NOMO-1 treated with dmso at 0.1 percent for 144 hours (cell line): Measurements from ENCODE around the gene MAPK14.

Source experiments
- DNase-seq: peaks from one replicate; lab custom pipeline; 2025; ENCODE audit not compliant: unreplicated experiment; lab: John Stamatoyannopoulos, UW

MAPK14 gene

DNA sequence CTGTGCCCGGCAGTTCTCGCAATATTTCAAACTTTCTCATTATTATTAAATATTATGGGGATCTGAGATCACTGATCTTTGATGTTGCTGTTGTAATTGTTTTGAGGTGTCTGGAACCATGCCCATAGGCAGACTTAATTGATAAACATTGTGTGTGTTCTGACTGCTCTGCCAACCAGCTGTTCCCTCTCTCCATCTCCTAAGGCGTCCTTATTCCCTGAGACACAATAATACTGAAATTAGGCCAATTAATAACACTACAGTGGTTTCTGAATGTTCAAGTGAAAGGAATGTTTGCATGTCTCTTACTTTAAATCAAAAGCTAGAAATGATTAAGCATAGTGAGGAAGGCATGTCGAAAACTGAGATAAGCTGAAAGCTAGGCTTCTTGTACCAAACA lies 7.6 kb downstream of the MAPK14 start:
- DNase-seq, result no peak

DNA sequence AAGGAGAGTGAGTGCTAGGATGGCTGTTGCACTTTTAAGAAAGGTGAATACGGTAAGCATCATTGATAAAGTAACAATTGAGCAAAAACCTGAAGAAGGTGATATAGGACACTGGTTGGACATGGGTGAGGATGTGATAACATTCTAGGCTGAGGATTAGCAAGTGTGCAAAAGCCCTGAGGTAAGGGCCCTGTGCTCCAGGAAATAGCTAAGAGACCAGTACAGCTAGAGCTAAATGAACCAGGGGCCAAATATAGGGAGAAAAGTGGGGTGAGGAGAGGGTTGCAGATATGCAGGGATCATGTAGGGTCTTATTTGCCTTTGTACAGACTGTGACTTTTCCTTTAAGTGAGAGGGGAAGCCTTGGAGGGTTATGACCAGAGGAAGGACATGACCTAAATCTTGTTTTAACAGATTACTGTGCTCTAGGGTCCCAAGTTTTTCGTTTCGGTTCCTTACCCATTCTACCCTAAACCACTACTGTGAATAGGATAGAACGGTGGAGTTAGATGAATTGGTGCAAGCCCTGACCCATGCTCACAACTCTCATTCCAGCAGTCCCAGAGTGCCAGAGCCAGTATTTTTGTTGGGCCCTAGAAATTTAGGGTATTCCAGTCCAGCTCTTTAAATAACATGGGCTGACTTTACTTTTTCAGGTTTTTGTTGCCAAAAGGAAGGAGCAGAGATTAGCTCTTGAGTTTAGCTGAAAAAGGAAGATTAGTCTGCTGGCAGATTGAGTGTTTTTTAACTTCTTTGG lies 10.7 kb downstream of the MAPK14 start:
- no peak for DNase-seq

DNA sequence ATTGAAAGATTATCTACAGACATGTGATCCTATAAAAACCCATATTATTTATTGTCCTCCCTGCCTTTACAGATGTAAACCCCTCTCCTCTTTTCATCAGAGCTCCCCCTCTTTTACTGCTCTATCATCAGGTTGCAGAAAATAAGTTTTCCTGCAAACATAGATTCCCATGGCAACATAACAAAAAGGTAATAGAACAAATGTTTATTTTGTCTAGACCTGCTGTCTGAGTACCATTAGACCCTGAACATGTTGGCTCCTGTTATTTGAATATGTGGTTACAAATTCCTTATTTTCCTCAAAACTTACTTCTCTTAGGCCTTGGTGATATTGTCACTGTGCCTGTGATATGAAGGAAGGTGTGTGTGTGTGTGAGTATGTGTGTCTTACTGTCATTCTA lies 11.5 kb downstream of the MAPK14 start:
- DNase-seq, result no peak

DNA sequence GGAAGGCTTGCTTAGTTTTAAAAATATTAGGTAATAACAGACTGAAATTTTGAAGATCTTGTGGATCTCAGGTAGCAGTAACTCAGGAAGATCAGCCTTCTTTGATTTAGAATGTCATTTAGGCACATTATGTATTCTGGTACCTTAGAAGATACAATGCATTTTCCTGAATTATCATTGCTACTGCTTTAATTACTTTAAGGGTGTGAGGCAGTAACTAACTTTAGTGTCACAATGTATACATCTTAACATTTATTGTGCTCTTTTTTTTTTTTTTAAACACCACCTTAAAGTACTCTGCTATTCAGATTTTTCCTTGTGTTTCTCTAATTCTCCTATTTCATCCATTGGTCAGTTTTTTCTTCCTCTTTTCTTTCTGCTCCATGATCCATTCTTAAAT lies 13.3 kb downstream of the MAPK14 start:
- no peak for DNase-seq

DNA sequence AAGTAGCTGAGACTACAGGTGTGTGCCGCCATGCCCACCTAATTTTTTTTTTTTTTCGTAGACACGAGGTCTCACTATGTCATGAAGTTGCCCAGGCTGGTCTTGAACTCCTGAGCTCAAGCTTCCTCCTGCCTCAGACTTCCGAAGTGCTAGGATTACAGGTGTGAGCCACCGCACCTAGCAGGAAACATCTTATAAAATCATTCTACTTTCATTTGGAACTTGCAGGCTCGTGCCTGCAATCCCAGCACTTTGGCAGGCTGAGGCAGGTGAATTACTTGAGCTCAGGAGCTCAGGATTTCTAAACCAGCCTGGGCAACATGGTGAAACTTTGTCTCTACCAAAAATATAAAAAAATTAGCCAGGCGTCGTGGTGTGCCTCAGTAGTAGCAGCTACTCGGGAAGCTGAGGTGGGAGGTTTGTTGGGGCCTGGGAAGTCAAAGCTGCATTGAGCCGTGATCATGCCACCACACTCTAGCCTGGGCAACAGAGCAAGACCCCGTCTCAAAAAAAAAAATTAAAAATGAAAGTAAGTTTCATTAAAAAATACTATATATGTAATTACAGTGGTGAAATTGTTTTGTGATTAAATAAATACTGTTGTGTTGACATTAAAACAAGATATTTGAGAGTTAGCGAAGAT lies 15.1 kb downstream of the MAPK14 start:
- DNase-seq, result no peak

DNA sequence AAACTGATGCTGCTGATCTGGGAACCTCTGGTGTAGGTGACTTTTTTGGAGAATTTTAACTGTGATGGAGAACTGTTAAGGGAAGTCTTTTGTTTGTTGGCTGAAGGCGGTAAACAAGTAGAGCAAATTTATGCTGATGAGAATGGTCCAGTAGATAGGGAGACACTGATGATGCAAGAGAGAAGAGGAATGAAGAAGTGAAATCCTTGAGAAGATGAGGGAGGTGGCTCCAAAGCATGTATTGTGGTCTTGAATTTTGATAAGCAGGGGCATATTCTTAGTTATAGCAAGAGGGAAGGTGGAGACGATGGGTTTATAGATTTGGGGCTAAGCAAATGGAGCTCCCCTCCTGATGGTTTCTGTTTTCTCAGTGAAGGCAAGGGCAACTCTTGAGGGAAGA lies 22.0 kb downstream of the MAPK14 start:
- no peak for DNase-seq

DNA sequence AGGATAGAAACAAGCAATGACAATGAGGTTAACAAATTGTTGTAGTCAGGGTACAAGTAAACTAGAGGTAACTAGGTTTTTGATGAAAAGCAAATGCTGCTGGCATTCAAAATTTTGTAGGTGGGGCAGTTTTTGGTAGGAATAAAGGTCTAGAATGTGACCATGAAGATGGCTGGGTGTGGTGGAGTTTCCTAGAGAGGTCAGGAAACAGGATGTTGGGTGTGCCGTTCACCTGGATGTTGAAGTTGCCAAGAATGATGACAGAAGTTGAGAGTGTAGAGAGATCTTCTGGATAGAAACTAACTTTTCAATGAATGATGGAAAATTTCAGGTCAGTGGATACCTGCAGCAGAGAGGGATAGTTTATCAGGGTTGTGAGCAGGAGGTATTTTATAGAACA lies 22.7 kb downstream of the MAPK14 start:
- DNase-seq, result no peak

DNA sequence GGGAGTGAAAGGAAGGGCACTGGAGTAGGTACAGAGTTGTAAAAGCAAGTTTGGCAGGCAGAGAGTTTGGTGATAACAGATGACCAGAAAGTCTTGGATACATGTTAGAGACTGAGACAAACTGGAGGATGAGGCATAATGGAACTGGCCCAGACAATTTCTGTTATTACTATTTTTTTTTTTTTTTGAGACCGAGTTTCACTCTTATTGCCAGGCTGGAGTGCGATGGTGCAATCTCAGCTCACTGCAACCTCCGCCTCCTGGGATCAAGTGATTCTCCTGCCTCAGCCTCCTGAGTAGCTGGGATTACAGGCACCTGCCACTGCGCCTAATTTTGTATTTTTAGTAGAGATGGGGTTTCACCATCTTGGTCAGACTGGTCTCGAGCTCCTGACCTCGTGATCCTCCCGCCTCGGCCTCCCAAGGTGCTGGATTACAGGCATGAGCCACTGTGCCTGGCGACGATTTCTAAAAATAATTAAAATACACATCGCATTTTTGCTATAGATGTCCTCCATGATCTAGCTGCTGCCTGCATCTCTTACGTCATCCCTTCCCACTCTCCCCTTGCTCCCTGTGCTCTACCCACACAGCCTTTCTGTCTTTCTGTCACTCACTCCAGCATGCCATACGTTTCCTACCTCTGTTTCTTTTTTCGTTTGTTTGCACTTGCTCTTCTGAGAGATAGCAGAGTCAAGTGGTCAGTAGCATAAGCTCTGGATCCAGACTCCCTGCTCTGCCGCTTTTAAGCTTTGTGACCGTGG lies 23.5 kb downstream of the MAPK14 start:
- no peak for DNase-seq

DNA sequence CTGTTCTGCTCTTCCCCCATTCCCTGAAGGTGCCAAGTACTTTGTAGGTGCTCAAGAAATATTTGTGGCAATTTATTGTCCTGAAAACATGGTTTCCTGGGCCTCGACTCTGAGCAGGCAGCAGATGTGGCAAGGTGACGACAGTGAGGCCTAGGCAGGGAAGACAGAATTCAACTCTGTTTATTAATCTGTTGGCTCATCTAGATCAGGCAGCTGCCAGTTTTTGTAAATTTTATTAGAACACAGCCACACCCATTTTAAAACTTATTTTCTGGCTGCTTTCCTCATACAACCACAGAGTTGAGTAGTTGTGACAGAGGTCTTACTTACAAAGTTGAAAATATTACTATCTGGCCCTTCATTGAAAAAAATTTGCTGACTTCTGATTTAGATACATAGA lies 24.5 kb downstream of the MAPK14 start:
- no peak for DNase-seq

DNA sequence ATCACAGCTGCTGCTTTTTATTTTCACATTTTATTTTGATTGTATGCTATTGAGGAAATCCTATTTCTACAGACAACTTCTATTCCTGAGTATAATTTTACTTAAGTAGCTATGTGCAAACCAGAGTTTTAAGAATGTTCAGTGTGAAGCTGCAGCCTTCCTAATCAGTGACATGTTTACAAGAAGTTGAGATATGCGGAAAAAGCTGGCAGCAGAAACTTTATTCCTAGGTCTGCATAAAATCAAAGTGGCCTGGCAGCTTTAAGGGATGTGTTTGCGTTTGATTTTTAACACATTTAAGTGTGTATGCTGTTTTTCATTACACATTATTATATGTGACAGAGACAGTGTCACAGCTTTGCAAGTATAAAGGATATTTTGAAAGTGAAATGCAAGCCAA lies 26.3 kb downstream of the MAPK14 start:
- no peak for DNase-seq

DNA sequence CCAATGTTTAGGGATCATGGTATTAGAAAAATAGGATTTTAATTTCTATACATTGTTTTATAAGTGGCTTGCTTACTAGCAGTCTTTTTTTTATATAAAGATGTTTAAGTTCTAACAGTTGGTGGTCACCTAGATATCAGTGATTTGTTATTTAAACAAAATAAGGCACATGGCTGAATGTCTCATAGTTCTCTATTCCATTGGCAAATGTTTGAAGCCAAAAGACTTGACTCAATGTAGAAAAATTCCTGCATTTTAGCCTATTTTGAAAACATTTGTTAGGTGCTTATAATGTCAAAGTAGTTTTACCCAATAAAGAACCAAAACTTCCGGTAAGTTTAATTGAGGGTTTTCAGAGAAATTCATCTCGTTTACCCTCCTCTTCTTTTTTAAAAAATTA lies 26.8 kb downstream of the MAPK14 start:
- DNase-seq, result no peak

DNA sequence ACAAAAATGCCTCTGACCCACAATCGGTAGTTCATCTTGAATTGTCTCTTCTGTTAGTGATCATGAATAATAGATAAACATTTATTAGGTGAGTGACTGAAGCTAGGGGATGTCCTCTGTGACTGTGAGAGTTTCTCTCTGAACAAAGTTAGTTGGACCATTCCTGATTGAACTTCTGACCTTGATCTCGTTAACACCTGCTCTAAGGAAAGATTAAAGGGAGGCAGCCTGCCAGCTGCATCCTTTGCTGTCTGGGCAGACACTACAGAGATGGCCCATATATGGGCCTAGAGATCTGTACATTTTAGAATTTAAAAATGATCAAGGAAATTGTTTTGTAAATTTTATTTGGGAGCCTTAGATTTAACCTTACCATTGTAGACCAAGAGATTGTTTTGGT lies 27.3 kb downstream of the MAPK14 start:
- no peak for DNase-seq

DNA sequence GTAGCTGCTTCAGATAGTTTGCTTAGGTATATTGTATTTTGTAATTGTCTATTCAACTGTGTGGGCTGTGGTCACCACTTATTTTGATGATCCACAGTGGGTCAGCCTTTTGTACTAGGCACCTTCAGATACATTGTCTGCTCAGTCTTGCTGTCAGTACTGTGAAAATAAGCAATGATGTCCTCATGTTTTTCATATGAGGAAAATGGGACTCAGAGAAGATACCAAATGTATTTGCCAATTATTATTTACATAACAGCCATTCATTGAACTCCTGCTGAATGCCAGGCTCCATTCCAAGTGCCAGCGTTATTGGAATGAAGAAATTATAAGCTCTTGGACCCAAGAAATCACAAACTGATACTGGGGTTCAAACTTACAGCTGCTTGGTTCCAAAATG lies 28.6 kb downstream of the MAPK14 start:
- no peak for DNase-seq

DNA sequence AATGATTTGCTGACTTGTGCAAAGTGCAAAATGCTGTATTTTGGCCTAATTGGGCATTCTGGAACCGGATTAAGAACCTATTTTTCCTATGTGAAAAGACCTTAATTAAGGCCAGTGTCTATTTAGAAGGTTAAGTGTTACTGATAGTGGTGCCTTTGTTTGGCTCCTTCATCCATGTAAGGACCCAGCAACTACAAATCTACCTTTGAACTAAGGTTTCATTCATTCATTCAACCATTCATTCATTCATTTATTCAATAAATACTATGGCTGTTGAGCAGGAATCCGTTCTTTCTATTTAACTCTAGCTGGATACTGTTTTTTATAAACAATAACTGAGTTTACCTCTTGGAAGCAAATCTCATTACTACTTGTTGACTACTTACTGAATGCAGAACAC lies 33.6 kb downstream of the MAPK14 start:
- no peak for DNase-seq

DNA sequence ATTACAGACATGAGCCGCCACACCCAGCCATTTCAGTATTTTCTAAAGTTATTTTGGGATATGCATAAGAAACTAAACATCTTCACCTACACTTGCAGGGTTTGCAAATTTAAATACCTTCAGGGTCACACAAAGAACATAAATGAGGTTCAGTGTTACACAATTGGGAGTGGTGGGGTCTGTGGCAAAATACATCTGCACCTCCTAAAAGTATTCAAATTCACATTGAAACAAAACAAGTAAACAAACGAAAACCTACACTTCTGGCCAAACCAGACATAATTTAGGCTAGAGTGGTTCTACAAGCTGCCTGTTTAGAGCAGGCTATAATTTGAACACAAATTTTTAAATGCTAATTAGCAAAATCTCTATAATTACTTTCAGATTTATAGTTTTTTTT lies 34.6 kb downstream of the MAPK14 start:
- no peak for DNase-seq

DNA sequence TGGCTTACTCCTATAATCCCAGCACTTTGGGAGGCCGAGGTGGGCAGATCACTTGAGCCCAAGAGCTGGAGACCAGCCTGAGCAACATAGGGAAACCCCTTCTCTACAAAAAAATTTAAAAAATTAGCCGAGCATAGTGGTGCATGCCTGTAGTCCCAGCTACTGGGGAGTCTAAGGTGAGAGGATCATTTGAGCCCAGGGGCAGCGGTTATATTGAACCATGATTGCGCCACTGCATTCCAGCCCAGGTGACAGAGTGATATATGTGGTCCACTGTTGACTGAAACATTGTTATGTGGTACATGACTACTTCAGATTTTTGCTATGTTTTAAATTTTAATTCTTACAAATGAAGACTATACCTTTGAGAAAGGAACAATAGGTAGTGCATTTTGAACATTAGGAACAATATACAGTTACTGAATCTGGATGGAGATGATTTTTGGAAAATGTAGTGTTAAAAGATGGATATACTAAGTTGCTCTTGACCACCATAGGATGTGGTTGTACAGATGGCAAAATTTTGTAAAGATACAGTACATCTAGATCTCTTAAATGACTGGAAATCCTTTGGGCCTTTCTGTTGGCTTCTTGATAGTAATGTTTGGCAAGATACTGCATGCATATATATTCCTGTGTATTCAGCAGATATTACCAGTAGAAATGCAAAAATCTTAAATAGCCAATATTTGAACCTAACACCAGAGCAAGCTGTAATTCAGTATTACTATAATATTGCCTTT lies 35.9 kb downstream of the MAPK14 start:
- DNase-seq, result no peak

DNA sequence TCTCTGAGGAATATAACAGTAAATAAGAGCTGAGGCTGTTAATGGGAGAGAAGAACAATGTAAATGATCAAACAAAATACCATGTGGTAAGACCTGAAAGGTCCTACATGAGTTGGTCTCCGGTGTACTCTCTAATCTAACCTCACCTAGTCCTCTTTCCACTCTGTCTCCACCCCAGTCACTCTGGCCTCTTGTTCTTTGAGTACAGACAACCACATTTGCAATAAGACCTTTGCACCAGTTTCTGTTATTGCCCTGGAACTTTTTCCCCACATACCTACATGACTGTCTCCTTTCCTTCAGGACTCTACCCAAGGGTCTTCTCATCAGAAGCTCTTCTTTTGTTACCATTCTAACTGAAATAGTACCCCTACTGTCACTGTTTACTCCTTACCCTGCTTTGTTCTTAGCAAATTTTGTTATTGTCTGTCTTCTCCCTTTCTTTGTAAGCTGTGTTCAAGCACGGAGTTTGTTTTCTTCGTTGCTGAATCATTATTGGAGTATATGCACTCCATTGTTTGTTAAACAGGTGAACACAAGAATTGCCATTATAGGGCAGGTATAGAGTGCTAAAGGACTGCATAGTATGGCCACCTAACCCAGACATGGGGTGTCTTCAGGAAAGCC lies 37.3 kb downstream of the MAPK14 start:
- no peak for DNase-seq

DNA sequence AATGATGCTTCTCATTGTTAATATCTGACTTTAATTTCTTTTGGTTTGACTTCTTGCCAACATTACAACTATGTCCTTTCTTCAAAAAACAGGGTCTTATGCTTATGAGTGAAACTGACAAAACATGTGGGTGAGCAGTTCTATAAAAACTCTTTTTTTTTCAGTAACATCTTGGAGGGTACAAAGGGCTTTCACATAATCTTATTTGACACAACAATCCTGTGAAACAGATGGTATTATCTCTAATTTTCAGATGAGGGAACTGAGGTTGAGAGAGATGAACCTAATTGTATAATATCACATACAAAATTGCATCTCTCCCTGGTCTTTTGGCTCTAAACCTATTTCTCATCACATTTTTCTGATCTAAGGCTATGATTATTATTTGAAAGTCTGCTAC lies 38.3 kb downstream of the MAPK14 start:
- DNase-seq, result no peak

DNA sequence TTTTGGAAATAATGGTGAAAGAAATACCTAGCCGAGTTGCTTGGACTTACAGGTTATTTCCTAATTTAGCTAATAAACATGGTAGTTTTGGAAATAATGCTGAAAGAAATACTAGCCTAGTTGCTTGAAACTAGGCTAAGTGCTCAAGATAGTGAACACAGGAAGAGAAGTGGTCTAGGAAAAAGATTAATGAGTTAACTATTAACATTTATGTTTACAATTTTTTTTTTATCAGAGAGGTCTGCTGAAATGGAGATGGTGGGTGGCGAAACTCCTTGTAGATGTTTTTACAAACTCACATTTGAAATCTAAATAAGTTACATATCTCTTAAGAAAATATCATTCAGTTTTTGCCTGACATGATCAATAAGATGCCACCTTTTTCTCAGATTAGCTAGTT lies 39.2 kb downstream of the MAPK14 start:
- no peak for DNase-seq

DNA sequence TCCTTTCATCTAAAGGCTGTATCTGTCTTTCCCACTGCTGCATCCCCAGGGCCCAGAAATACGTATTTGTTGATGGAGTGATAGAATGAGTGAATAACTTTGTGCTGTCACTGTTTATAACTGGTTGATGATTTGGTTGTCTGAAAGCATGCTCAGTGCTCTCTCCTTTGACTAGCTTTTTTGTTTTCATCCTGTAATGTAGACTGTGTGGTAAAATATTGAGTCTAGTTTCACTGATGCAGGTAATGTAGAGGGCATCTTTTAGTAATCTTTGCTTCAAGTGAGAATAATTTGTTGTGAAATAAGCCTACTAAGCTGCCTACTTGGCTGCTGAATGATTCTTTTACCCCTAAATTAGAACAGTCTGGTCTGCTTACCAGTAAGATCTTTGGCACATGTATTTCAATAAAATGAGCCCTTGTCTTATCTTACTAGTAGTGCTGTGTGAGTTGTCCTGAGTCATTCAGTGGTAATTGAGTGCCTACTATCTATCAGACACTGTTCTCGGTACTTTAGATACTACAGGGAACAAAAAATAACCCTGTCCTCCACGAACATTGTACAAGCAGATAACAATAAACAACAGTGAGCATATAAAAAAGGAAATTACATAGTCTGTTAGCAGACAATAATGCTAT lies 39.9 kb downstream of the MAPK14 start:
- DNase-seq, result no peak

DNA sequence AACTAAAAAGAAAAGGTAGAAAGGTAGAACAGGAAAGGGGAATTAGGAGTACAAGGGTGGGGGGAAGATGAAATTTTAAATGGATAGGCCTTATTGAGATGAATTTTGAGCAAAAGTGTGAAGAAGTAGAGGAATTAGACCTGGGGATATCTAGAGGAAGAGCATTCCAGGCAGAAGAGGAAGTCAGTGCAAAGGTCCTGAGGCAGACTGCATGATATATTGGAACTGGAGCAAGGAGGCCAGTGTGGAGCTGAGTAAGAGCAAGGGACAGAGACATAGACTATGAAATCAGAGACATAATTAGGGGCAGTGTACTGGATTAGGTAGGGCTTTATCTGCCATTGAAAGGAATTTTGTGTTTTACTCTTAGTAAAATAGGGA lies 40.4 kb downstream of the MAPK14 start:
- no peak for DNase-seq
